ENCODE measurements around the gene VPS52. TPM values are rescaled to one million over a fixed set of nuclear protein-coding genes. Genes with fewer than 3 reads are reported as not detected.

VPS52 gene
- total RNA-seq, 1 experiment from 2014 or later: 58.2 TPM

GRCh38 chr6:33276864-33277662 is 5.4 kb upstream of the VPS52 start, which contains the start of gene B3GALT4:
Gene B3GALT4, plus strand, starts transcription at chr6:33277123. Its CDS starts 297 bp downstream, at chr6:33277420.
- CTCF ChIA-PET: interaction anchor here (0.6 to 1.8 kb wide), 7 partner anchors 12 to 263 kb away, joined by 3 to 9 read pairs (median 5); partner anchors contain the start of genes PFDN6, RGL2, WDR46 and ZBTB22
- DNase-seq (ENCODE audit: low read depth, low spot score) (no peak), ATAC-seq (peak; percentile 65)
- Histone ChIP-seq H3K4me2 (ENCODE audit: low read length) (peak within 1 kb of the TSS; percentile 86), H2AFZ (ENCODE audit: low read depth, low read length, poor library complexity, severe bottlenecking) (no peak within 1 kb of the TSS), H3K9me3 (ENCODE audit: control insufficient read depth in 1 of 2, insufficient read depth in 1 of 2, low read depth in 1 of 2, low read length in 2 of 2) (no peaks in the 10 kb centered on the region), H3K9ac (ENCODE audit: low read length) (peak within 1 kb of the TSS; percentile 98), H3K4me1 (ENCODE audit: control insufficient read depth in 1 of 2, insufficient read depth in 2 of 2, low read length in 2 of 2) (peaks cover 43 to 68% of the 10 kb centered on the region in 2 experiments), H4K20me1 (ENCODE audit: insufficient read depth) (peaks cover 22% of the 10 kb centered on the region), H3K79me2 (ENCODE audit: insufficient read depth, low read length) (peaks cover 42% of the 10 kb centered on the region), H3K27me3 (ENCODE audit: insufficient read depth, low read length) (no peaks in the 10 kb centered on the region), H3K27ac (ENCODE audit: low read depth, low read length) (peak within 1 kb of the TSS; percentile 82), H3K4me3 (replicated peaks in 1 of 2; ENCODE audit: low read depth in 1 of 2, low read length in 2 of 2) (peak within 1 kb of the TSS; percentile 34 to 99), H3K9me2 (ENCODE audit: insufficient read depth) (no peaks in the 10 kb centered on the region), H3K36me3 (ENCODE audit: control insufficient read depth in 1 of 2, insufficient read depth in 2 of 2, low read length in 2 of 2) (peaks cover 31 to 56% of the 10 kb centered on the region in 2 experiments)
- RAD21 ChIA-PET (ENCODE audit: low non-redundant PET in 1 of 2, low total read pairs in 2 of 2, uncharacterized antibody in 2 of 2, unreplicated experiment in 2 of 2): no interaction called here
- intact Hi-C loops (cut with micrococcal nuclease): no loop called here
- no TSS peak for BruUV-seq (replicated peaks)
- peak in 2 of 3 experiments; percentile 46 to 63; a peak in 4 of 6 replicates for TF ChIP-seq CTCF (IDR thresholded peaks at IDR 0.05 in 2 of 3, conservative IDR thresholded peaks at IDR 0.05 in 1 of 3; ENCODE audit: borderline replicate concordance in 1 of 3, insufficient read depth in 1 of 3, low read depth in 2 of 3, low read length in 2 of 3)
- peak; percentile 60 for TF ChIP-seq TCF7L2 (IDR thresholded peaks at IDR 0.05; ENCODE audit: borderline replicate concordance, extremely low read depth, insufficient read depth, insufficient read length)
- no peak for TF ChIP-seq EZH2 (IDR thresholded peaks at IDR 0.05)
- no peak for TF ChIP-seq ZNF274 (IDR thresholded peaks at IDR 0.05; ENCODE audit: low read depth, low read length)
- TF ChIP-seq POLR2AphosphoS5 (IDR thresholded peaks at IDR 0.05; ENCODE audit: low read depth, low read length): peak; percentile 95
- peak; percentile 29; the same call in 1 of the 2 replicates for TF ChIP-seq ZFX (IDR thresholded peaks at IDR 0.05)
- no peak for TF ChIP-seq SIN3A (IDR thresholded peaks at IDR 0.05; ENCODE audit: low read depth)
- TF ChIP-seq ZBTB33 (IDR thresholded peaks at IDR 0.05; ENCODE audit: extremely low read depth, insufficient replicate concordance, low read length): peak; percentile 10
- TF ChIP-seq YY1 (IDR thresholded peaks at IDR 0.05; ENCODE audit: extremely low read depth, insufficient replicate concordance, low read depth, low read length): peak; percentile 12
- TF ChIP-seq FOSL1 (IDR thresholded peaks at IDR 0.05; ENCODE audit: low read depth): no peak
- no peak for TF ChIP-seq ELF1 (IDR thresholded peaks at IDR 0.05; ENCODE audit: borderline replicate concordance, low read depth)
- TF ChIP-seq CBX3 (IDR thresholded peaks at IDR 0.05; ENCODE audit: low read depth): no peak
- TF ChIP-seq POLR2A (IDR thresholded peaks at IDR 0.05; ENCODE audit: borderline replicate concordance, extremely low read depth, insufficient read depth, insufficient read length): peak; percentile 81
- no peak for TF ChIP-seq JUND (IDR thresholded peaks at IDR 0.05)
- TF ChIP-seq REST (IDR thresholded peaks at IDR 0.05; ENCODE audit: low read depth): no peak
- TF ChIP-seq ATF3 (IDR thresholded peaks at IDR 0.05): no peak
- POLR2A ChIA-PET: interaction anchor here (0.8 to 2.4 kb wide), 10 partner anchors 12 to 133 kb away, joined by 3 to 12 read pairs (median 6); partner anchors contain the start of genes PFDN6, RGL2, WDR46 and ZBTB22

Data from HCT116 (cell line).